Liver (tissue), 9 donors: ENCODE results near the gene CTSH. TPM values are rescaled to one million over a fixed set of nuclear protein-coding genes. Genes with fewer than 3 reads are reported as not detected.
A peak's percentile ranks its signal among the peaks of the same experiment; 100 is the strongest.

Source experiments
- DNase-seq: peaks from one replicate; pipeline ENCODE4 v3.0.0-alpha.2; 2017; ENCODE audit warnings: low spot score
- H3K27ac ChIP-seq, 2 donors: one replicate each; pipeline ENCODE4 v1.7.0; 2013; ENCODE audit warnings: inconsistent platforms in 2 of 2, low read length in 2 of 2, control low read depth in 1 of 2, low read depth in 1 of 2, mild to moderate bottlenecking in 1 of 2
- H3K27me3 ChIP-seq, 4 donors: one replicate each; pipeline versions ENCODE4 v1.6.1 to v1.7.0; 2013; ENCODE audit warnings: low read length in 3 of 4, inconsistent platforms in 1 of 4, mild to moderate bottlenecking in 1 of 4, moderate library complexity in 1 of 4; ENCODE audit not compliant: control insufficient read depth in 4 of 4, insufficient read depth in 4 of 4
- H3K36me3 ChIP-seq, 4 donors: one replicate each; pipeline versions ENCODE4 v1.6.1 to v1.7.0; 2013; ENCODE audit warnings: low read length in 3 of 4, mild to moderate bottlenecking in 3 of 4, low read depth in 1 of 4, moderate library complexity in 1 of 4; ENCODE audit not compliant: control insufficient read depth in 4 of 4, insufficient read depth in 3 of 4
- H3K4me1 ChIP-seq, 4 donors: one replicate each; pipeline versions ENCODE4 v1.6.1 to v1.7.0; 2013; ENCODE audit warnings: low read length in 3 of 4, mild to moderate bottlenecking in 3 of 4, moderate library complexity in 1 of 4; ENCODE audit not compliant: control insufficient read depth in 4 of 4, insufficient read depth in 4 of 4
- H3K4me3 ChIP-seq, 3 donors: one replicate each; pipeline versions ENCODE4 v1.6.1 to v1.7.0; 2013; ENCODE audit warnings: low read length in 3 of 3, control low read depth in 1 of 3, low read depth in 1 of 3, mild to moderate bottlenecking in 1 of 3
- H3K9ac ChIP-seq, 2 donors: one replicate each; pipeline ENCODE4 v1.7.0; 2013; ENCODE audit warnings: low read length in 2 of 2, mild to moderate bottlenecking in 2 of 2, moderate library complexity in 2 of 2, control low read depth in 1 of 2, low read depth in 1 of 2
- H3K9me3 ChIP-seq, 4 donors: one replicate each; pipeline versions ENCODE4 v1.6.1 to v1.7.0; 2013; ENCODE audit warnings: low read length in 3 of 4; ENCODE audit not compliant: control insufficient read depth in 4 of 4
- ATF3 ChIP-seq: IDR thresholded peaks from 2 replicates; pipeline ENCODE4 v1.6.1; 2016; ENCODE audit warnings: antibody characterized with exemption
- CTCF ChIP-seq: fragments of 150-350 bp; IDR thresholded peaks from 2 replicates; pipeline ENCODE4 v1.5.1; 2017; ENCODE audit warnings: improper control_type of control experiment, low read depth, low read length; ENCODE audit not compliant: missing input control
- EGR1 ChIP-seq, 2 donors: IDR thresholded peaks; 2 replicates each; pipeline ENCODE4 v1.6.1; 2016 to 2018; ENCODE audit warnings: antibody characterized with exemption in 2 of 2, low read depth in 2 of 2
- FOXA1 ChIP-seq: IDR thresholded peaks from 2 replicates; pipeline ENCODE4 v1.6.1; 2016; ENCODE audit warnings: antibody characterized with exemption
- FOXA2 ChIP-seq: IDR thresholded peaks from 2 replicates; pipeline ENCODE4 v1.6.1; 2016; ENCODE audit warnings: antibody characterized with exemption
- GABPA ChIP-seq, 2 donors: IDR thresholded peaks in 1 of 2; conservative IDR thresholded peaks in 1 of 2; 2 replicates each; pipeline ENCODE4 v1.6.1; 2016; ENCODE audit warnings: antibody characterized with exemption in 2 of 2, mild to moderate bottlenecking in 1 of 2, moderate library complexity in 1 of 2
- HNF4A ChIP-seq, 2 donors: conservative IDR thresholded peaks; 2 replicates each; pipeline ENCODE4 v1.6.1; 2016; ENCODE audit warnings: antibody characterized with exemption in 2 of 2, mild to moderate bottlenecking in 2 of 2
- HNF4G ChIP-seq: IDR thresholded peaks from 2 replicates; pipeline ENCODE4 v1.6.1; 2016; ENCODE audit warnings: antibody characterized with exemption
- JUND ChIP-seq, 2 donors: IDR thresholded peaks; 2 replicates each; pipeline ENCODE4 v1.6.1; 2016; ENCODE audit warnings: antibody characterized with exemption in 2 of 2
- MAX ChIP-seq: IDR thresholded peaks from 2 replicates; pipeline ENCODE4 v1.6.1; 2016; ENCODE audit warnings: antibody characterized with exemption
- RAD21 ChIP-seq, 2 donors: IDR thresholded peaks; 2 replicates each; pipeline ENCODE4 v1.6.1; 2016; ENCODE audit warnings: antibody characterized with exemption in 2 of 2, mild to moderate bottlenecking in 2 of 2
- REST ChIP-seq: IDR thresholded peaks from 2 replicates; pipeline ENCODE4 v1.6.1; 2016; ENCODE audit warnings: antibody characterized with exemption, mild to moderate bottlenecking
- RXRA ChIP-seq, 2 donors: IDR thresholded peaks; 2 replicates each; pipeline ENCODE4 v1.6.1; 2017 to 2018; ENCODE audit warnings: antibody characterized with exemption in 2 of 2, mild to moderate bottlenecking in 1 of 2
- SP1 ChIP-seq: IDR thresholded peaks from 2 replicates; pipeline ENCODE4 v1.6.1; 2018; ENCODE audit warnings: antibody characterized with exemption, mild to moderate bottlenecking
- TAF1 ChIP-seq: conservative IDR thresholded peaks from 2 replicates; pipeline ENCODE4 v1.6.1; 2016; ENCODE audit warnings: antibody characterized with exemption, mild to moderate bottlenecking
- YY1 ChIP-seq: IDR thresholded peaks from 2 replicates; pipeline ENCODE4 v1.6.1; 2016; ENCODE audit warnings: antibody characterized with exemption, mild to moderate bottlenecking
- ZBTB33 ChIP-seq: IDR thresholded peaks from 2 replicates; pipeline ENCODE4 v1.6.1; 2016; ENCODE audit warnings: antibody characterized with exemption
- WGBS: extraction: QIAGEN DNeasy Blood & Tissue Kit; methylation state at CpG from one replicate; pipeline ENCODE4 v1.1.7; 2013; 5-methylcytosine and 5-hydroxymethylcytosine counted together
- polyA plus RNA-seq, 2 donors: library from polyadenylated mRNA; stranded (reverse) in 1 of 2; unstranded in 1 of 2; fragments of 200-250 nt in 1 of 2; fragments of >200 nt in 1 of 2; fragmentation: Nextera tagmentation in 1 of 2; extraction: Ambion mirVana in 1 of 2; gene quantifications; one replicate each; pipeline versions ENCODE4 v1.2.1 to v1.2.3, GENCODE V29; 2013 to 2015
- total RNA-seq, 2 donors: library from RNA; depleted of rRNA; stranded (reverse); fragments of >200 nt; gene quantifications; one replicate each; pipeline ENCODE4 v1.2.3, GENCODE V29; 2014
- donor health status: healthy.
- donor health status: healthy.
- donor health status: healthy.
- donor health status: healthy.
- donor health status: healthy.

Gene CTSH
- total and polyA plus RNA-seq, 4 donors = 46.3 to 162 (median 95.8) TPM

GRCh38 chr15:78880813-78881212 is 64.0 kb downstream of the CTSH start:
- H3K27ac ChIP-seq = peak overlapping the region; percentile 69 to 86
- no peak for TF ChIP-seq YY1
- TF ChIP-seq GABPA (IDR thresholded peaks at IDR 0.05 in 1 of 2, conservative IDR thresholded peaks at IDR 0.05 in 1 of 2) = no peak
- peak; percentile 23 for TF ChIP-seq SP1
- TF ChIP-seq ZBTB33 = peak; percentile 33
- TF ChIP-seq HNF4G = peak; percentile 41
- peak; percentile 44 to 67 for TF ChIP-seq RXRA (IDR thresholded peaks at IDR 0.05)
- no peak for TF ChIP-seq CTCF
- peak; percentile 78 to 84 for TF ChIP-seq HNF4A (conservative IDR thresholded peaks at IDR 0.05)
- TF ChIP-seq ATF3 = peak; percentile 16
- TF ChIP-seq REST = no peak
- peak; percentile 47 to 64 for TF ChIP-seq JUND (IDR thresholded peaks at IDR 0.05)
- no peaks in the 10 kb centered on the region for H3K27me3 ChIP-seq
- H3K9me3 ChIP-seq = no peaks in the 10 kb centered on the region
- no peak overlapping the region for H3K4me3 ChIP-seq
- WGBS = 31% methylated on average over 1 of the region's 1 CpG
- peaks cover 0 to 6% (median 2%) of the 10 kb centered on the region in 4 donors for H3K36me3 ChIP-seq
- peaks cover 18 to 55% (median 49%) of the 10 kb centered on the region in 4 donors for H3K4me1 ChIP-seq
- no peak for DNase-seq
- H3K9ac ChIP-seq = no peak overlapping the region

GRCh38 chr15:78880242-78880533 is 64.7 kb downstream of the CTSH start:
- peak overlapping the region in 1 of 2 donors; percentile 59 for H3K9ac ChIP-seq
- peaks cover 0 to 6% (median 2%) of the 10 kb centered on the region in 4 donors for H3K36me3 ChIP-seq
- H3K4me1 ChIP-seq = peaks cover 20 to 56% (median 46%) of the 10 kb centered on the region in 4 donors
- H3K4me3 ChIP-seq = no peak overlapping the region
- DNase-seq = no peak
- H3K27ac ChIP-seq = peak overlapping the region; percentile 28 to 86
- H3K27me3 ChIP-seq = no peaks in the 10 kb centered on the region
- no peaks in the 10 kb centered on the region for H3K9me3 ChIP-seq
- TF ChIP-seq ATF3 = no peak
- TF ChIP-seq RAD21 (IDR thresholded peaks at IDR 0.05) = no peak
- no peak for TF ChIP-seq MAX
- TF ChIP-seq HNF4A (conservative IDR thresholded peaks at IDR 0.05) = no peak
- no peak for TF ChIP-seq REST
- no peak for TF ChIP-seq HNF4G
- no peak for TF ChIP-seq FOXA1
- no peak for TF ChIP-seq SP1
- TF ChIP-seq TAF1 = no peak
- TF ChIP-seq ZBTB33 = no peak
- no peak for TF ChIP-seq FOXA2
- no peak for TF ChIP-seq JUND (IDR thresholded peaks at IDR 0.05)
- TF ChIP-seq RXRA (IDR thresholded peaks at IDR 0.05) = no peak
- TF ChIP-seq EGR1 (IDR thresholded peaks at IDR 0.05; ENCODE audit: low read depth in 2 of 2) = no peak
- TF ChIP-seq GABPA (IDR thresholded peaks at IDR 0.05 in 1 of 2, conservative IDR thresholded peaks at IDR 0.05 in 1 of 2) = no peak
